Esophagus squamous epithelium (tissue), 4 donors: ENCODE measurements around the gene FNDC3B.

Source experiments
- POLR2A ChIP-seq, 4 donors: fragments of 450-650 bp; IDR thresholded peaks; one replicate each; pipeline ENCODE4 v1.6.1; 2017; ENCODE audit warnings: antibody characterized with exemption in 4 of 4, mild to moderate bottlenecking in 4 of 4, moderate library complexity in 3 of 4
- TF ChIP-seq, protein P1 (sequence below), 6 experiments: fragments of 450-650 bp in 4 of 6; fragments of 200-600 bp in 2 of 6; sonication (generic) in 2 of 6; IDR thresholded peaks; one replicate each; pipeline ENCODE4 v1.5.1; 2016 to 2019; ENCODE audit warnings: antibody characterized with exemption in 6 of 6, mild to moderate bottlenecking in 4 of 6, moderate library complexity in 4 of 6

DNA sequence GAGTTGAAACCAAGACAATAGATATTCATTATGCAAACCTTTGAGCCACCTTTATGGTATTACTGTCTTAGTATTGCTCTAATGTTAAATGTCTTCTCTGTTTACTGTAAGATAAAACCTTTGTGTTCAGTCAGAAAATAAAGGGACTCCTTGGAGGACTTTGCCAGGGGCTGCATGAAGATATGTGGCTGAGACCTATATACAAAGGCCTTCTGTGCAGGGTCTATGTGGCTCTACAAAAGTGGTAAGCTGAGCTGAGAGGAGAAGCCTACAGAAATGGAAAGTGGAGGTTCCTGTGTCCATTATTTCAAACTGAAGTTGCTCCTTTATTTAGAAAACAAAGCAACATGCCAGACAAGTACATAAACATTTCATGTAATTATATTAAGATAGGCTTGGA lies 131.5 kb downstream of the FNDC3B start:
- TF ChIP-seq, protein P1, sequence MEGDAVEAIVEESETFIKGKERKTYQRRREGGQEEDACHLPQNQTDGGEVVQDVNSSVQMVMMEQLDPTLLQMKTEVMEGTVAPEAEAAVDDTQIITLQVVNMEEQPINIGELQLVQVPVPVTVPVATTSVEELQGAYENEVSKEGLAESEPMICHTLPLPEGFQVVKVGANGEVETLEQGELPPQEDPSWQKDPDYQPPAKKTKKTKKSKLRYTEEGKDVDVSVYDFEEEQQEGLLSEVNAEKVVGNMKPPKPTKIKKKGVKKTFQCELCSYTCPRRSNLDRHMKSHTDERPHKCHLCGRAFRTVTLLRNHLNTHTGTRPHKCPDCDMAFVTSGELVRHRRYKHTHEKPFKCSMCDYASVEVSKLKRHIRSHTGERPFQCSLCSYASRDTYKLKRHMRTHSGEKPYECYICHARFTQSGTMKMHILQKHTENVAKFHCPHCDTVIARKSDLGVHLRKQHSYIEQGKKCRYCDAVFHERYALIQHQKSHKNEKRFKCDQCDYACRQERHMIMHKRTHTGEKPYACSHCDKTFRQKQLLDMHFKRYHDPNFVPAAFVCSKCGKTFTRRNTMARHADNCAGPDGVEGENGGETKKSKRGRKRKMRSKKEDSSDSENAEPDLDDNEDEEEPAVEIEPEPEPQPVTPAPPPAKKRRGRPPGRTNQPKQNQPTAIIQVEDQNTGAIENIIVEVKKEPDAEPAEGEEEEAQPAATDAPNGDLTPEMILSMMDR (IDR thresholded peaks at IDR 0.05): no peak
- no peak for TF ChIP-seq POLR2A (IDR thresholded peaks at IDR 0.05)
